Lower leg skin (tissue), 4 donors: ENCODE data around the gene CUL5. TPM values are rescaled to one million over a fixed set of nuclear protein-coding genes. Genes with fewer than 3 reads are reported as not detected.

ENCODE experiments used
- DNase-seq, 2 donors: peaks; one replicate each; pipeline ENCODE4 v3.0.0-alpha.2; 2019; ENCODE audit warnings: low spot score in 2 of 2
- H3K4me3 ChIP-seq: fragments of 200-600 bp; sonication (generic); 2 replicates; pipeline ENCODE4 v1.5.1; 2017; ENCODE audit warnings: mild to moderate bottlenecking, low read depth; ENCODE audit not compliant: poor library complexity, severe bottlenecking
- CTCF ChIP-seq, 3 donors: fragments of 450-650 bp; IDR thresholded peaks; one replicate each; pipeline ENCODE4 v1.5.1; 2016; ENCODE audit warnings: antibody characterized with exemption in 3 of 3, mild to moderate bottlenecking in 3 of 3, moderate library complexity in 2 of 3
- POLR2A ChIP-seq, 2 donors: fragments of 450-650 bp; IDR thresholded peaks; one replicate each; pipeline ENCODE4 v1.6.1; 2016 to 2017; ENCODE audit warnings: antibody characterized with exemption in 2 of 2, mild to moderate bottlenecking in 1 of 2, moderate library complexity in 1 of 2
- WGBS, 2 donors: methylation state at CpG; one replicate each; pipeline ENCODE4 v1.1.5; 2018; 5-methylcytosine and 5-hydroxymethylcytosine counted together
- intact Hi-C: fragments of 100-400 bp; cut with DNase I; formaldehyde crosslinking; loops from one replicate; pipeline ENCODE4 v1.15.0; 2023; ENCODE audit warnings: low total_unique reads
- total RNA-seq, 4 donors: library from RNA; depleted of rRNA; stranded (reverse); fragments of >200 nt; gene quantifications; one replicate each; pipeline ENCODE4 v1.1.0, GENCODE V29; 2016

Gene CUL5
- total RNA-seq, 4 donors from 2014 or later = 24.2 to 30.1 (median 29.4) TPM

- 30 to 38% methylated on average over 2 of the region's 2 CpGs for WGBS, 2 donors
- no peak for DNase-seq
- intact Hi-C loops = no loop called here
- TF ChIP-seq POLR2A (IDR thresholded peaks at IDR 0.05) = no peak
- TF ChIP-seq CTCF (IDR thresholded peaks at IDR 0.05) = no peak
- H3K4me3 ChIP-seq = no peak overlapping the region
Measured at GRCh38 chr11:108135845-108136544, 127.3 kb downstream of the CUL5 start.

- 79 to 93% methylated on average over 1 of the region's 1 CpG for WGBS, 2 donors
Measured at GRCh38 chr11:108137212-108137611, 128.5 kb downstream of the CUL5 start.

GRCh38 chr11:108142304-108142703 lies 133.6 kb downstream of the CUL5 start:
- intact Hi-C loops = no loop called here
- H3K4me3 ChIP-seq = no peak overlapping the region
- WGBS, 2 donors = 90 to 94% methylated on average over 7 of the region's 7 CpGs
- TF ChIP-seq CTCF (IDR thresholded peaks at IDR 0.05) = no peak
- no peak for TF ChIP-seq POLR2A (IDR thresholded peaks at IDR 0.05)
- no peak for DNase-seq

More at GRCh38 chr11:108137212-108137611, 128.5 kb downstream of the CUL5 start:
- no peak overlapping the region for H3K4me3 ChIP-seq
- TF ChIP-seq POLR2A (IDR thresholded peaks at IDR 0.05) (no peak), CTCF (IDR thresholded peaks at IDR 0.05) (no peak)
- intact Hi-C loops = no loop called here
- DNase-seq = no peak

GRCh38 chr11:108144615-108145014 lies 135.9 kb downstream of the CUL5 start:
- WGBS, 2 donors = 91 to 93% methylated on average over 3 of the region's 3 CpGs
- H3K4me3 ChIP-seq = no peak overlapping the region
- intact Hi-C loops = no loop called here
- no peak for DNase-seq
- no peak for TF ChIP-seq POLR2A (IDR thresholded peaks at IDR 0.05)
- no peak for TF ChIP-seq CTCF (IDR thresholded peaks at IDR 0.05)

GRCh38 chr11:108147150-108147549 lies 138.5 kb downstream of the CUL5 start:
- intact Hi-C loops = no loop called here
- no peak for DNase-seq
- no peak overlapping the region for H3K4me3 ChIP-seq
- whole genome bisulfite sequencing, 2 donors = 51 to 58% methylated on average over 1 of the region's 1 CpG
- TF ChIP-seq POLR2A (IDR thresholded peaks at IDR 0.05) (no peak), CTCF (IDR thresholded peaks at IDR 0.05) (no peak)

- WGBS, 2 donors = 86% methylated on average over 3 of the region's 3 CpGs
- H3K4me3 ChIP-seq = no peak overlapping the region
- DNase-seq = no peak
- TF ChIP-seq POLR2A (IDR thresholded peaks at IDR 0.05) = no peak
- intact Hi-C loops = no loop called here
Measured at GRCh38 chr11:108148556-108148955, 139.9 kb downstream of the CUL5 start.
